ENCODE results near the gene PRPH2.

DNA sequence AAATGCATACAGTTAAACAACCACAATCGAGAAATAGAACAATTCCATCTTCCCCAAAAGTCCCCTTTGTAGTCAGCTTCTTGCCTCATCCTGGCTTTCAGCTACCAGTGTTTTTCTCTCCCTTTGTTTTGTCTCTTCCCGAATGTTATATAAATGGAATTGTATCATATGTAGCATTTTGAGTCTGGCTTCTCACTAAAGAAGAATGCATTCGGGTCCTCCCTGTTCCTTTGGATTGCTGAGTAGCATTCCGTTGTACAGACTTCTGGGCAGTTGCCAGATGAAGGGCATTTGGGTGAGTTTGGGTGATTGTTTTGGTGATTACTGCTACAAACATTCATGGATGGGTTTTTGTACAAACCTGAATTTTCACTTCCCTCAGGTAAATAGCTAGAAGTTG, 27.8 kb downstream of the PRPH2 start:
- TF ChIP-seq, protein P1, sequence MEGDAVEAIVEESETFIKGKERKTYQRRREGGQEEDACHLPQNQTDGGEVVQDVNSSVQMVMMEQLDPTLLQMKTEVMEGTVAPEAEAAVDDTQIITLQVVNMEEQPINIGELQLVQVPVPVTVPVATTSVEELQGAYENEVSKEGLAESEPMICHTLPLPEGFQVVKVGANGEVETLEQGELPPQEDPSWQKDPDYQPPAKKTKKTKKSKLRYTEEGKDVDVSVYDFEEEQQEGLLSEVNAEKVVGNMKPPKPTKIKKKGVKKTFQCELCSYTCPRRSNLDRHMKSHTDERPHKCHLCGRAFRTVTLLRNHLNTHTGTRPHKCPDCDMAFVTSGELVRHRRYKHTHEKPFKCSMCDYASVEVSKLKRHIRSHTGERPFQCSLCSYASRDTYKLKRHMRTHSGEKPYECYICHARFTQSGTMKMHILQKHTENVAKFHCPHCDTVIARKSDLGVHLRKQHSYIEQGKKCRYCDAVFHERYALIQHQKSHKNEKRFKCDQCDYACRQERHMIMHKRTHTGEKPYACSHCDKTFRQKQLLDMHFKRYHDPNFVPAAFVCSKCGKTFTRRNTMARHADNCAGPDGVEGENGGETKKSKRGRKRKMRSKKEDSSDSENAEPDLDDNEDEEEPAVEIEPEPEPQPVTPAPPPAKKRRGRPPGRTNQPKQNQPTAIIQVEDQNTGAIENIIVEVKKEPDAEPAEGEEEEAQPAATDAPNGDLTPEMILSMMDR (IDR thresholded peaks at IDR 0.05) = no peak
- no peak for TF ChIP-seq POLR2A (IDR thresholded peaks at IDR 0.05)

Measured in thyroid gland (tissue), 4 donors.